NCI-H510A (cell line): ENCODE results near the gene RHO.

Experiments used
- DNase-seq: peaks from one replicate; lab custom pipeline; 2025; lab: John Stamatoyannopoulos, UW

The RHO gene

DNA sequence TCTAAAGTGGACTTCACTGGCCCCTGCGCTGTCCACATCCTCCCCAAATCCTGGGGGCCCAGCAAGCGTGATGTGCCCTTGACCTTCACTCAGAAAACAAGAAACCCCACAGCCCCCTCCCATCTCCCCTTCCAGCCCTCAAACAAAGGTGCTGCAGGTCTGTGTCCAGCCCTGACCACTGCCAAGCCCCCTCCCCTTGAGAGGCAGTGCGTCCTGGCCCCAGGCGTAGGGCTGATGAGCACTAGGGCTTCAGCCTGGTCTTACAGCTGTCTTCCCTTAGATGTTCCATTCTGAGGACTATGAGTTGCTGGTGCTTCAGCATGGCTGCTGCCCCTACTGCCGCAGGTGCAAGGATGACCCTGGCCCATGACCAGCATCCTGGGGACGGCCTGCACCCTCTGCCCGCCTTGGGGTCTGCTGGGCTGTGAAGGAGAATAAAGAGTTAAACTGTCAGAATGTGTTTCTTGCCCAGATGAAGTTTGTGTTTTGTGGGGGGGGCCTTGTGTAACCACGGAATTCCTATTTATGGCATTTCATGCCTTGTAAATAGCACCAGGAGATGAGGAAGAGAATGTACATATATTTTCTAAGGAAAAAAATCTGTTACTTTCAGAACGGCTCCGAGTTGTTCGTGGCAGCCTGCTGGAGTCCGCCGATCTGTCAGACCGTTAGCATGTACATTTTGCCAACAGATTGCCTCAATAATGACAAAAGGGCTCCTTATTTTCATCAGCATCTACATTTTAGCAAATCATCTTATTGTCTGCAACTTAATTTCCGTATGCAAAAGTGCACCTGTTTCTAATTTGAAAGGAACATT is 8.3 kb upstream of the RHO start:
- no peak for DNase-seq

- no peak for DNase-seq
Measured at GRCh38 chr3:129520960-129521359, 7.5 kb upstream of the RHO start.

- DNase-seq: no peak
Measured at GRCh38 chr3:129521611-129522010, 6.8 kb upstream of the RHO start.

- DNase-seq: no peak
Measured at GRCh38 chr3:129522953-129523352, 5.5 kb upstream of the RHO start.

DNA sequence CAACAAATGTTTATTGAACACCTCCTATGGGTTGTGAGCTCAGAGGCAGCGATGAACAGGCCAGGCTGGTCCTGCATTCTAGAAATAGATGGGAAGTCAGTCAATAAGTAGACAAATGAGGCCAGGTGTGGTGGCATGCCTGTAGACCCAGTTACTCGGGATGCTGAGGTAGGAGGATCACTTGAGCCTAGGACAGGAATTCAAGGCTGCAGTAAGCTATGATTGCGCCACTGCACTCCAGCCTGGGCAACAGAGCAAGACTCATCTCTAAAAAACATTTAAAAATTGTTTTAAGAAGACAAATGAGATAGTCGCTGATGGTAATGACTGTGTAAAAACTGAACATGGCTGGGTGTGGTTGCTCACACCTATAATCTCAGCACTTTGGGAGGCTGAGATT is 4.4 kb upstream of the RHO start:
- no peak for DNase-seq

- no peak for DNase-seq
Measured at GRCh38 chr3:129525341-129525968, 3.0 kb upstream of the RHO start.

DNA sequence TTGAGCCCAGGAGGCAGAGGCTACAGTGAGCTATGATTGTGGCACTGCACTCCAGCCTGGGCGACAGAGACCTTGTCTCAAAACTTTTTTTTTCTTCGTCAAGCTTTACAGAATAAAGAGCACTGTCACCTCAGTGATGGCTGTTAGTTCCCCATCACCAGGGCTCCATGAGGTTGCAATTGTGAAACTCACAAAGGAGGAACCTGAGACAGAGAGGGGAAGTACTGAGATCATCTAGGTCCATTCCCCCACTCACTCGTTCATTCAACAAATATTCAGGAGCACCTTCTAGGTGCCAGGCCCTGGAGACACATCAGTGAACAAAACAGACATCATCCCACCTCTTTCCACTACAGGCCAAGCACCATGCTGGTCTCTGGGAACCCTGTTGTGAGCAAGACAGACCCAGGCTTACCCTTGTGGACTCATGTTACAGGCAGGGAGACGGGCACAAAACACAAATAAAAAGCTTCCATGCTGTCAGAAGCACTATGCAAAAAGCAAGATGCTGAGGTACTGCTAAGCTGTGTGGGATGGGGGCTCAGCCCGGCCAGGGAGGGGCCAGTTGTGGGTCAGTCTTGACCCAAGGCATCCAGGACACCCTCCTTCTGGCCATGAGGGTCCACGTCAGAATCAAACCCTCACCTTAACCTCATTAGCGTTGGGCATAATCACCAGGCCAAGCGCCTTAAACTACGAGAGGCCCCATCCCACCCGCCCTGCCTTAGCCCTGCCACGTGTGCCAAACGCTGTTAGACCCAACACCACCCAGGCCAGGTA is 2.1 kb upstream of the RHO start:
- no peak for DNase-seq

DNA sequence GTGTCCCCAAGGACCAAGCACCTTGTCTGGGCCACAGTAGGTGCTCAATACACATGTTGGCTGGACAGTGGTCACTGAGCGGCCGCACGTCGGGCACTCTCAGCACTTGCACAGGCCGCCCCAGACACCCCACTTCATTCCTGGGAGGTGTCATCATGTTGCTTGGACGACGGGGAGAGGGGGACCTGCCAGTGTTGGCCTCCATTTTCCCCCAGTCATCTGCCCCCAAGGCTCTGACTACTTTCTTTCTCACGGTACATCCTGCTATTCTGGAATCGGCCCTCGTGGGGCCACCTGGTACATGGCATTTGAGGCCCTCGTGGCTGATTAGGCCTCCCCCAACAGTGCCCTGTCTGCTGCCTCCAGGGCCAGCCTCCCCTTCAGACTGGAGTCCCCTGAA is 1.2 kb upstream of the RHO start:
- DNase-seq: no peak

- DNase-seq: no peak
Measured at GRCh38 chr3:129529436-129530210, 1.2 kb downstream of the RHO start.

DNA sequence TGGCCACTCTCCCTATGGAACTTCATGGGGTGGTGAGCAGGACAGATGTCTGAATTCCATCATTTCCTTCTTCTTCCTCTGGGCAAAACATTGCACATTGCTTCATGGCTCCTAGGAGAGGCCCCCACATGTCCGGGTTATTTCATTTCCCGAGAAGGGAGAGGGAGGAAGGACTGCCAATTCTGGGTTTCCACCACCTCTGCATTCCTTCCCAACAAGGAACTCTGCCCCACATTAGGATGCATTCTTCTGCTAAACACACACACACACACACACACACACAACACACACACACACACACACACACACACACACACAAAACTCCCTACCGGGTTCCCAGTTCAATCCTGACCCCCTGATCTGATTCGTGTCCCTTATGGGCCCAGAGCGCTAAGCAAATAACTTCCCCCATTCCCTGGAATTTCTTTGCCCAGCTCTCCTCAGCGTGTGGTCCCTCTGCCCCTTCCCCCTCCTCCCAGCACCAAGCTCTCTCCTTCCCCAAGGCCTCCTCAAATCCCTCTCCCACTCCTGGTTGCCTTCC is 1.9 kb downstream of the RHO start:
- DNase-seq: no peak

DNA sequence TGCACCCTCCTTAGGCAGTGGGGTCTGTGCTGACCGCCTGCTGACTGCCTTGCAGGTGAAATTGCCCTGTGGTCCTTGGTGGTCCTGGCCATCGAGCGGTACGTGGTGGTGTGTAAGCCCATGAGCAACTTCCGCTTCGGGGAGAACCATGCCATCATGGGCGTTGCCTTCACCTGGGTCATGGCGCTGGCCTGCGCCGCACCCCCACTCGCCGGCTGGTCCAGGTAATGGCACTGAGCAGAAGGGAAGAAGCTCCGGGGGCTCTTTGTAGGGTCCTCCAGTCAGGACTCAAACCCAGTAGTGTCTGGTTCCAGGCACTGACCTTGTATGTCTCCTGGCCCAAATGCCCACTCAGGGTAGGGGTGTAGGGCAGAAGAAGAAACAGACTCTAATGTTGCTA is 2.4 kb downstream of the RHO start:
- DNase-seq: no peak

GRCh38 chr3:129531699-129532098 is 3.3 kb downstream of the RHO start:
- no peak for DNase-seq

GRCh38 chr3:129532261-129532660 is 3.8 kb downstream of the RHO start:
- DNase-seq: no peak

DNA sequence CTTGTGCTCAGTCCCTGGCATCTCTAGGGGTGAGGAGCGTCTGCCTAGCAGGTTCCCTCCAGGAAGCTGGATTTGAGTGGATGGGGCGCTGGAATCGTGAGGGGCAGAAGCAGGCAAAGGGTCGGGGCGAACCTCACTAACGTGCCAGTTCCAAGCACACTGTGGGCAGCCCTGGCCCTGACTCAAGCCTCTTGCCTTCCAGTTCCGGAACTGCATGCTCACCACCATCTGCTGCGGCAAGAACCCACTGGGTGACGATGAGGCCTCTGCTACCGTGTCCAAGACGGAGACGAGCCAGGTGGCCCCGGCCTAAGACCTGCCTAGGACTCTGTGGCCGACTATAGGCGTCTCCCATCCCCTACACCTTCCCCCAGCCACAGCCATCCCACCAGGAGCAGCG is 5.0 kb downstream of the RHO start:
- DNase-seq: no peak

DNA sequence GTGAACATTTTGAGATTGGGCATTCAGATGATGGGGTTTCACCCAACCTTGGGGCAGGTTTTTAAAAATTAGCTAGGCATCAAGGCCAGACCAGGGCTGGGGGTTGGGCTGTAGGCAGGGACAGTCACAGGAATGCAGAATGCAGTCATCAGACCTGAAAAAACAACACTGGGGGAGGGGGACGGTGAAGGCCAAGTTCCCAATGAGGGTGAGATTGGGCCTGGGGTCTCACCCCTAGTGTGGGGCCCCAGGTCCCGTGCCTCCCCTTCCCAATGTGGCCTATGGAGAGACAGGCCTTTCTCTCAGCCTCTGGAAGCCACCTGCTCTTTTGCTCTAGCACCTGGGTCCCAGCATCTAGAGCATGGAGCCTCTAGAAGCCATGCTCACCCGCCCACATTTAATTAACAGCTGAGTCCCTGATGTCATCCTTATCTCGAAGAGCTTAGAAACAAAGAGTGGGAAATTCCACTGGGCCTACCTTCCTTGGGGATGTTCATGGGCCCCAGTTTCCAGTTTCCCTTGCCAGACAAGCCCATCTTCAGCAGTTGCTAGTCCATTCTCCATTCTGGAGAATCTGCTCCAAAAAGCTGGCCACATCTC is 6.1 kb downstream of the RHO start:
- no peak for DNase-seq

GRCh38 chr3:129535075-129535474 is 6.6 kb downstream of the RHO start:
- no peak for DNase-seq

GRCh38 chr3:129536374-129536667 is 7.9 kb downstream of the RHO start:
- DNase-seq: no peak

DNA sequence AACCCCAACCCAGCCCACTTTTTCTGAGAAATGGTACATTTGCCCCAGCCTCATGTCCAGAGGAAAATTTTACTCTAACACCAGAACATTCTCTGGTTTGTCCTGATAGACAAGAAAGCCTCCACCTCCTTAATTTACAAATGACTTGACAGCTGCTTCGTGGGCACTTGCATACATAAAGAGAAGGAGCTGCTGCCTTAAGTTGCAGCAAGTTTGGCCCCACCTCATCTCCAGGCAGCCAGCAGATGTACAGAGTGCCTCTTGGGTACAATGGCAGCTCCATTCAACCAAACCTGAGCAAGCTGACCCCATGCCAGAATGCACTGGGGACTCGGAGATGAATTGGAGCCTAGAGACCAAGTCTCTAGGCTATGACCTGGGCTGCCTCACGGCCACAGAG is 8.4 kb downstream of the RHO start:
- DNase-seq: no peak

GRCh38 chr3:129539206-129539605 is 10.8 kb downstream of the RHO start:
- DNase-seq: no peak

GRCh38 chr3:129540776-129541516 is 12.5 kb downstream of the RHO start:
- DNase-seq: no peak

DNA sequence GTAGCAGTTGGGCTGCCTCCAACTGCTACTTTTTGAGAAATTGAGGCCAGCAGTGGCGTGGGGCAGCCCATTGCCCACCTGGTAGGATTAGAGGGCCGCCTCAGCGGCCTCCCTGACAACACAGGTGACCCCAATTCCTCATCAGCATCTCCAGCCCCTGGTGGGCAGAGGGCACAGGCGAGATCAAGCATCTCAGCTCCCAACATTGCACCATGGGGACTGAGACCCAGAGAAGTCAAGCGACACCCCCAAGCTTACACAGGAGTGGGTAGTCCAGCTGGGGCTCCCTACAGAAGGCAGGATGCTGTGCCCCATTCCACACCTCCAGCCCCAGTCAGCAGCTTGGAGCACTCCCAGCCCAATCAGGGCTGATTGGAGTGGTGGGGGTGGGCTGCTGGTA is 14.3 kb downstream of the RHO start:
- no peak for DNase-seq
